Caco-2 (cell line): Measurements from ENCODE around the gene CAMSAP3. TPM values are rescaled to one million over a fixed set of nuclear protein-coding genes. Genes with fewer than 3 reads are reported as not detected.

Experiments
- BruUV-seq: library from RNA; stranded (reverse); fragments of 400-500 nt; replicated peaks from 2 replicates; lab custom pipeline; 2021; lab: Mats Ljungman, UMichigan
- CTCF ChIA-PET: fragments of 300-600 bp; sonication (Branson Sonifier 250); formaldehyde crosslinking; loops from one replicate; lab custom pipeline; 2022; ENCODE audit warnings: antibody characterized with exemption; lab: Charles Lee
- POLR2A ChIA-PET: fragments of 300-600 bp; sonication (Branson Sonifier 250); formaldehyde crosslinking; loops from one replicate; lab custom pipeline; 2022; ENCODE audit warnings: antibody characterized with exemption; lab: Charles Lee
- DNase-seq, 2 experiments: peaks; one replicate each; pipeline versions ENCODE4 v3.0.0 to v3.0.0-alpha.2; 2020 to 2022
- H3K27me3 ChIP-seq: replicated peaks from 2 replicates; pipeline ENCODE4 v1.6.0; 2011; ENCODE audit warnings: low read length; ENCODE audit not compliant: control insufficient read depth, insufficient read depth
- H3K36me3 ChIP-seq: 2 replicates; pipeline ENCODE4 v1.5.1; 2011; ENCODE audit warnings: low read length; ENCODE audit not compliant: control insufficient read depth, insufficient read depth
- H3K4me1 ChIP-seq: fragments of 250-450 bp; sonication (Bioruptor Pico); 2 replicates; pipeline ENCODE4 v1.5.1; 2020; ENCODE audit warnings: mild to moderate bottlenecking
- H3K4me3 ChIP-seq: 2 replicates; pipeline ENCODE4 v1.5.1; 2011; ENCODE audit warnings: low read depth, mild to moderate bottlenecking, control low read depth, low read length
- H3K9me3 ChIP-seq: fragments of 250-450 bp; sonication (Bioruptor Pico); 2 replicates; pipeline ENCODE4 v1.5.1; 2020; ENCODE audit warnings: mild to moderate bottlenecking, moderate library complexity
- H3K27ac Mint-ChIP-seq: one replicate; pipeline ENCODE4 v1.8.0; 2022; ENCODE audit warnings: mixed read lengths; ENCODE audit not compliant: unreplicated experiment
- H3K27me3 Mint-ChIP-seq: one replicate; pipeline ENCODE4 v1.8.0; 2022; ENCODE audit warnings: mixed read lengths; ENCODE audit not compliant: insufficient read depth, unreplicated experiment
- H3K36me3 Mint-ChIP-seq: one replicate; pipeline ENCODE4 v1.8.0; 2022; ENCODE audit warnings: mild to moderate bottlenecking, mixed read lengths; ENCODE audit not compliant: insufficient read depth, unreplicated experiment
- H3K4me1 Mint-ChIP-seq: one replicate; pipeline ENCODE4 v1.8.0; 2022; ENCODE audit warnings: low read depth, mixed read lengths; ENCODE audit not compliant: unreplicated experiment
- H3K4me3 Mint-ChIP-seq: one replicate; pipeline ENCODE4 v1.8.0; 2022; ENCODE audit warnings: mild to moderate bottlenecking, moderate library complexity, mixed read lengths; ENCODE audit not compliant: unreplicated experiment
- H3K9me3 Mint-ChIP-seq: one replicate; pipeline ENCODE4 v1.8.0; 2022; ENCODE audit warnings: mixed read lengths; ENCODE audit not compliant: unreplicated experiment
- CTCF ChIP-seq, 2 experiments: fragments of 200-600 bp in 1 of 2; IDR thresholded peaks; 1 replicate in 1 of 2; 2 replicates in 1 of 2; pipeline versions ENCODE4 v1.5.1 to v1.8.0; 2011 to 2022; ENCODE audit warnings: antibody characterized with exemption in 1 of 2, control low read depth in 1 of 2, inconsistent platforms in 1 of 2, low read depth in 1 of 2, low read length in 1 of 2, mild to moderate bottlenecking in 1 of 2, moderate library complexity in 1 of 2; ENCODE audit not compliant: insufficient read depth in 1 of 2, severe bottlenecking in 1 of 2, unreplicated experiment in 1 of 2
- intact Hi-C: fragments of 100-400 bp; cut with micrococcal nuclease; formaldehyde crosslinking; loops from one replicate; pipeline ENCODE4 v1.10.0; 2022; ENCODE audit not compliant: unreplicated experiment
- total RNA-seq: library from RNA; stranded (reverse); gene quantifications from 2 replicates; pipeline ENCODE4 v1.2.3, GENCODE V29; 2022

Gene CAMSAP3
- total RNA-seq, 1 experiment from 2014 or later: 60.5 TPM

- peaks cover under 1% of the 10 kb centered on the region; the same call in 1 of the 2 replicates for H3K4me1 ChIP-seq
- H3K4me3 ChIP-seq: no peak overlapping the region
- H3K36me3 Mint-ChIP-seq: peaks cover 59% of the 10 kb centered on the region
- no peaks in the 10 kb centered on the region for H3K9me3 ChIP-seq
- peaks cover 11% of the 10 kb centered on the region for H3K9me3 Mint-ChIP-seq
- peaks cover 7% of the 10 kb centered on the region for H3K4me1 Mint-ChIP-seq
- H3K36me3 ChIP-seq: no peaks in the 10 kb centered on the region; the same call in 1 of the 2 replicates
- CTCF ChIA-PET: no interaction called here
- POLR2A ChIA-PET: no interaction called here
- no peaks in the 10 kb centered on the region for H3K27me3 Mint-ChIP-seq
- no peak for DNase-seq
- H3K27ac Mint-ChIP-seq: no peak overlapping the region
- no peaks in the 10 kb centered on the region for H3K27me3 ChIP-seq
- intact Hi-C loops: no loop called here
- no TSS peak for BruUV-seq
- no peak for TF ChIP-seq CTCF (IDR thresholded peaks at IDR 0.05; ENCODE audit: insufficient read depth in 1 of 2, low read depth in 1 of 2, low read length in 1 of 2, severe bottlenecking in 1 of 2, unreplicated experiment in 1 of 2)
- no peak overlapping the region for H3K4me3 Mint-ChIP-seq
Measured at GRCh38 chr19:7602240-7602934, 6.7 kb downstream of the CAMSAP3 start.

- H3K4me3 Mint-ChIP-seq: no peak overlapping the region
- peaks cover 61% of the 10 kb centered on the region for H3K36me3 Mint-ChIP-seq
- ChIA-PET CTCF (no interaction called here), POLR2A (no interaction called here)
- no TSS peak for BruUV-seq
- peaks cover 11% of the 10 kb centered on the region for H3K9me3 Mint-ChIP-seq
- Histone ChIP-seq H3K36me3 (no peaks in the 10 kb centered on the region; the same call in 1 of the 2 replicates), H3K4me1 (no peaks in the 10 kb centered on the region), H3K27me3 (no peaks in the 10 kb centered on the region), H3K9me3 (no peaks in the 10 kb centered on the region), H3K4me3 (no peak overlapping the region)
- no peak for DNase-seq
- H3K27ac Mint-ChIP-seq: no peak overlapping the region
- no peaks in the 10 kb centered on the region for H3K27me3 Mint-ChIP-seq
- intact Hi-C loops: no loop called here
- peaks cover 3% of the 10 kb centered on the region for H3K4me1 Mint-ChIP-seq
- no peak for TF ChIP-seq CTCF (IDR thresholded peaks at IDR 0.05; ENCODE audit: insufficient read depth in 1 of 2, low read depth in 1 of 2, low read length in 1 of 2, severe bottlenecking in 1 of 2, unreplicated experiment in 1 of 2)
Measured at GRCh38 chr19:7602935-7603497, 7.4 kb downstream of the CAMSAP3 start.

GRCh38 chr19:7603919-7604318, 8.3 kb downstream of the CAMSAP3 start:
- Mint-ChIP-seq H3K4me1 (no peaks in the 10 kb centered on the region), H3K27me3 (no peaks in the 10 kb centered on the region), H3K9me3 (peaks cover 11% of the 10 kb centered on the region), H3K36me3 (peaks cover 61% of the 10 kb centered on the region), H3K27ac (peak overlapping the region; percentile 2), H3K4me3 (no peak overlapping the region)
- H3K4me3 ChIP-seq: no peak overlapping the region
- no peak for DNase-seq
- H3K27me3 ChIP-seq: no peaks in the 10 kb centered on the region
- BruUV-seq: no TSS peak
- CTCF ChIA-PET: no interaction called here
- TF ChIP-seq CTCF (IDR thresholded peaks at IDR 0.05; ENCODE audit: insufficient read depth in 1 of 2, low read depth in 1 of 2, low read length in 1 of 2, severe bottlenecking in 1 of 2, unreplicated experiment in 1 of 2): no peak
- no peaks in the 10 kb centered on the region; the same call in 1 of the 2 replicates for H3K36me3 ChIP-seq
- POLR2A ChIA-PET: no interaction called here
- intact Hi-C loops: no loop called here
- H3K9me3 ChIP-seq: no peaks in the 10 kb centered on the region
- no peaks in the 10 kb centered on the region for H3K4me1 ChIP-seq
